IPS-15b (cell line): ENCODE results near the gene PRR20G.

Source experiments
- H3K27me3 ChIP-seq: one replicate; pipeline ENCODE4 v1.6.1; 2013; ENCODE audit warnings: low read length; ENCODE audit not compliant: control insufficient read depth, insufficient read depth
- H3K36me3 ChIP-seq: one replicate; pipeline ENCODE4 v1.6.1; 2013; ENCODE audit warnings: low read length; ENCODE audit not compliant: control insufficient read depth, insufficient read depth
- H3K4me1 ChIP-seq: one replicate; pipeline ENCODE4 v1.6.1; 2013; ENCODE audit warnings: mild to moderate bottlenecking, low read length; ENCODE audit not compliant: control insufficient read depth, insufficient read depth
- H3K4me3 ChIP-seq: one replicate; pipeline ENCODE4 v1.5.1; 2013; ENCODE audit warnings: low read depth, low read length
- H3K9ac ChIP-seq: one replicate; pipeline ENCODE4 v1.6.1; 2013; ENCODE audit warnings: low read depth, mild to moderate bottlenecking, low read length
- H3K9me3 ChIP-seq: one replicate; pipeline ENCODE4 v1.6.1; 2013; ENCODE audit warnings: mild to moderate bottlenecking, low read length; ENCODE audit not compliant: control insufficient read depth, insufficient read depth

Gene PRR20G

GRCh38 chr3:127260826-127261555 is 26.9 kb downstream of the PRR20G start:
- no peak overlapping the region for H3K4me3 ChIP-seq
- no peaks in the 10 kb centered on the region for H3K36me3 ChIP-seq
- H3K9me3 ChIP-seq = no peaks in the 10 kb centered on the region
- no peak overlapping the region for H3K9ac ChIP-seq
- H3K4me1 ChIP-seq = no peaks in the 10 kb centered on the region
- H3K27me3 ChIP-seq = no peaks in the 10 kb centered on the region

- Histone ChIP-seq H3K9me3 (no peaks in the 10 kb centered on the region), H3K36me3 (no peaks in the 10 kb centered on the region), H3K4me3 (no peak overlapping the region), H3K27me3 (no peaks in the 10 kb centered on the region), H3K4me1 (no peaks in the 10 kb centered on the region), H3K9ac (no peak overlapping the region)
Observed at GRCh38 chr3:127260416-127260815, 27.4 kb downstream of the PRR20G start.

- Histone ChIP-seq H3K27me3 (no peaks in the 10 kb centered on the region), H3K9me3 (no peaks in the 10 kb centered on the region)
Observed at GRCh38 chr3:127259882-127260281, 28.0 kb downstream of the PRR20G start.

GRCh38 chr3:127258733-127259132 is 29.1 kb downstream of the PRR20G start:
- no peak overlapping the region for H3K9ac ChIP-seq
- H3K4me3 ChIP-seq = no peak overlapping the region
- no peaks in the 10 kb centered on the region for H3K27me3 ChIP-seq
- H3K9me3 ChIP-seq = peaks cover 4% of the 10 kb centered on the region
- no peaks in the 10 kb centered on the region for H3K4me1 ChIP-seq
- no peaks in the 10 kb centered on the region for H3K36me3 ChIP-seq

More at GRCh38 chr3:127259882-127260281, 28.0 kb downstream of the PRR20G start:
- Histone ChIP-seq H3K36me3 (no peaks in the 10 kb centered on the region), H3K4me3 (no peak overlapping the region), H3K4me1 (no peaks in the 10 kb centered on the region), H3K9ac (no peak overlapping the region)

GRCh38 chr3:127257351-127257750 is 30.5 kb downstream of the PRR20G start:
- Histone ChIP-seq H3K36me3 (no peaks in the 10 kb centered on the region), H3K9ac (no peak overlapping the region), H3K9me3 (peaks cover 4% of the 10 kb centered on the region), H3K27me3 (no peaks in the 10 kb centered on the region), H3K4me3 (no peak overlapping the region), H3K4me1 (no peaks in the 10 kb centered on the region)

- Histone ChIP-seq H3K4me3 (no peak overlapping the region), H3K9ac (no peak overlapping the region), H3K4me1 (no peaks in the 10 kb centered on the region), H3K36me3 (no peaks in the 10 kb centered on the region), H3K9me3 (peaks cover 4% of the 10 kb centered on the region), H3K27me3 (no peaks in the 10 kb centered on the region)
Observed at GRCh38 chr3:127256733-127257271, 31.0 kb downstream of the PRR20G start.

- peaks cover 7% of the 10 kb centered on the region for H3K9me3 ChIP-seq
- no peak overlapping the region for H3K9ac ChIP-seq
- no peaks in the 10 kb centered on the region for H3K4me1 ChIP-seq
- no peaks in the 10 kb centered on the region for H3K27me3 ChIP-seq
- no peak overlapping the region for H3K4me3 ChIP-seq
- H3K36me3 ChIP-seq = no peaks in the 10 kb centered on the region
Observed at GRCh38 chr3:127256138-127256537, 31.7 kb downstream of the PRR20G start.

GRCh38 chr3:127255516-127255915 is 32.3 kb downstream of the PRR20G start:
- Histone ChIP-seq H3K4me3 (no peak overlapping the region), H3K9me3 (peaks cover 12% of the 10 kb centered on the region), H3K27me3 (no peaks in the 10 kb centered on the region), H3K4me1 (no peaks in the 10 kb centered on the region), H3K9ac (no peak overlapping the region), H3K36me3 (no peaks in the 10 kb centered on the region)

- H3K27me3 ChIP-seq = no peaks in the 10 kb centered on the region
- no peak overlapping the region for H3K9ac ChIP-seq
- H3K4me3 ChIP-seq = no peak overlapping the region
- no peaks in the 10 kb centered on the region for H3K36me3 ChIP-seq
- H3K4me1 ChIP-seq = no peaks in the 10 kb centered on the region
- peaks cover 15% of the 10 kb centered on the region for H3K9me3 ChIP-seq
Observed at GRCh38 chr3:127254730-127255129, 33.1 kb downstream of the PRR20G start.

- Histone ChIP-seq H3K9ac (no peak overlapping the region), H3K36me3 (no peaks in the 10 kb centered on the region), H3K27me3 (no peaks in the 10 kb centered on the region), H3K4me1 (no peaks in the 10 kb centered on the region), H3K9me3 (peaks cover 15% of the 10 kb centered on the region), H3K4me3 (no peak overlapping the region)
Observed at GRCh38 chr3:127254033-127254644, 33.7 kb downstream of the PRR20G start.

GRCh38 chr3:127253491-127253890 is 34.4 kb downstream of the PRR20G start:
- no peak overlapping the region for H3K9ac ChIP-seq
- H3K9me3 ChIP-seq = peaks cover 15% of the 10 kb centered on the region
- H3K27me3 ChIP-seq = no peaks in the 10 kb centered on the region
- H3K4me3 ChIP-seq = no peak overlapping the region
- no peaks in the 10 kb centered on the region for H3K4me1 ChIP-seq
- no peaks in the 10 kb centered on the region for H3K36me3 ChIP-seq

- no peaks in the 10 kb centered on the region for H3K27me3 ChIP-seq
- H3K9ac ChIP-seq = no peak overlapping the region
- no peaks in the 10 kb centered on the region for H3K4me1 ChIP-seq
- H3K4me3 ChIP-seq = no peak overlapping the region
- H3K36me3 ChIP-seq = no peaks in the 10 kb centered on the region
- H3K9me3 ChIP-seq = peaks cover 21% of the 10 kb centered on the region
Observed at GRCh38 chr3:127252446-127252845, 35.4 kb downstream of the PRR20G start.
